A549 (cell line): ENCODE data around the gene RGS14. TPM values are rescaled to one million over a fixed set of nuclear protein-coding genes. Genes with fewer than 3 reads are reported as not detected.

Source experiments
- ATAC-seq, 2 experiments: fragments of 200-7000 bp in 1 of 2; fragments of >200 bp in 1 of 2; cut with Nextera tagmentation in 1 of 2; cut with Tn5 transposase in 1 of 2; 3 replicates each; pipeline versions ENCODE4 v1.8.0 to v1.9.1; 2018 to 2020; ENCODE audit warnings: mild to moderate bottlenecking in 1 of 2, moderate library complexity in 1 of 2
- CTCF ChIA-PET: fragments of 300-600 bp; sonication (Branson Sonifier 250); formaldehyde crosslinking; extraction: SDS; loops from one replicate; lab custom pipeline; 2021; ENCODE audit warnings: antibody characterized with exemption, inconsistent platforms; lab: Yijun Ruan, JAX
- POLR2A ChIA-PET: fragments of 350-600 bp; formaldehyde crosslinking; extraction: SDS; loops from one replicate; lab custom pipeline; 2021; ENCODE audit warnings: antibody characterized with exemption, inconsistent platforms; lab: Yijun Ruan, JAX
- DNase-seq, 2 experiments: peaks; one replicate each; pipeline versions ENCODE4 v3.0.0 to v3.0.0-alpha.2; 2011 to 2016; ENCODE audit warnings: low read depth in 1 of 2, low spot score in 1 of 2
- FAIRE-seq: peaks from 2 replicates; lab custom pipeline; 2011; peaks lifted over from hg19 to GRCh38; lab: Jason Lieb, UNC
- H3K27ac ChIP-seq, 2 experiments: fragments of >200 bp; sonication (Bioruptor Twin); formaldehyde crosslinking; 3 replicates each; pipeline ENCODE4 v1.5.1; 2016 to 2017
- H3K4me1 ChIP-seq: fragments of >200 bp; sonication (Bioruptor Twin); formaldehyde crosslinking; 3 replicates; pipeline ENCODE4 v1.6.1; 2016
- H3K4me2 ChIP-seq: fragments of >200 bp; sonication (Bioruptor Twin); formaldehyde crosslinking; 3 replicates; pipeline ENCODE4 v1.6.1; 2016
- H3K4me3 ChIP-seq: fragments of >200 bp; sonication (Bioruptor Twin); formaldehyde crosslinking; 3 replicates; pipeline ENCODE4 v1.5.1; 2016
- H3K9me3 ChIP-seq: fragments of >200 bp; sonication (Bioruptor Twin); formaldehyde crosslinking; 3 replicates; pipeline ENCODE4 v1.6.1; 2016
- CBX8 ChIP-seq: fragments of 200-600 bp; sonication (generic); IDR thresholded peaks from 2 replicates; pipeline ENCODE4 v1.6.1; 2016
- CEBPB ChIP-seq, 2 experiments: fragments of >200 bp in 1 of 2; sonication (Bioruptor Twin) in 1 of 2; formaldehyde crosslinking in 1 of 2; IDR thresholded peaks; 2 replicates each; pipeline ENCODE4 v1.6.1; 2012 to 2016
- CHD4 ChIP-seq: fragments of 200-600 bp; sonication (generic); IDR thresholded peaks from 2 replicates; pipeline ENCODE4 v1.6.1; 2016; ENCODE audit warnings: antibody characterized with exemption, mild to moderate bottlenecking, borderline replicate concordance
- EHF ChIP-seq: fragments of 250-450 bp; sonication (Bioruptor Pico); IDR thresholded peaks from 2 replicates; pipeline ENCODE4 v1.5.0; 2020; ENCODE audit warnings: mild to moderate bottlenecking
- EHMT2 ChIP-seq: fragments of 200-600 bp; sonication (generic); IDR thresholded peaks from 2 replicates; pipeline ENCODE4 v1.6.1; 2016; ENCODE audit warnings: antibody characterized with exemption, low read depth, mild to moderate bottlenecking, moderate library complexity
- EP300 ChIP-seq, 2 experiments: fragments of >200 bp; sonication (Bioruptor Twin); formaldehyde crosslinking; IDR thresholded peaks; 2 replicates in 1 of 2; 3 replicates in 1 of 2; pipeline ENCODE4 v1.6.1; 2016 to 2017
- ESRRA ChIP-seq: fragments of 150-350 bp; IDR thresholded peaks from 2 replicates; pipeline ENCODE4 v1.6.1; 2014; ENCODE audit warnings: mild to moderate bottlenecking, low read length, borderline replicate concordance
- FOSB ChIP-seq: fragments of 250-450 bp; sonication (Bioruptor Pico); IDR thresholded peaks from 2 replicates; pipeline ENCODE4 v1.5.0; 2020; ENCODE audit warnings: mild to moderate bottlenecking, moderate library complexity
- FOSL2 ChIP-seq, 2 experiments: fragments of 450-650 bp in 1 of 2; fragments of >200 bp in 1 of 2; sonication (Bioruptor Twin) in 1 of 2; formaldehyde crosslinking; IDR thresholded peaks; 2 replicates each; pipeline versions ENCODE4 v1.5.0 to v1.6.1; 2016 to 2020; ENCODE audit warnings: mild to moderate bottlenecking in 1 of 2, moderate library complexity in 1 of 2
- GATA3 ChIP-seq: IDR thresholded peaks from 2 replicates; pipeline ENCODE4 v1.6.1; 2012; ENCODE audit warnings: borderline replicate concordance
- HEYL ChIP-seq: fragments of 250-450 bp; sonication (Bioruptor Pico); IDR thresholded peaks from 2 replicates; pipeline ENCODE4 v1.8.0; 2021; ENCODE audit warnings: mild to moderate bottlenecking, moderate library complexity
- HOXA7 ChIP-seq: fragments of 250-450 bp; sonication (Bioruptor Pico); IDR thresholded peaks from 2 replicates; pipeline ENCODE4 v1.5.0; 2020; ENCODE audit warnings: mild to moderate bottlenecking, moderate library complexity
- HOXB13 ChIP-seq: fragments of 250-450 bp; sonication (Bioruptor Pico); IDR thresholded peaks from 2 replicates; pipeline ENCODE4 v1.5.0; 2020; ENCODE audit warnings: low read depth, mild to moderate bottlenecking, moderate library complexity
- MAFK ChIP-seq: fragments of 450-650 bp; IDR thresholded peaks from 2 replicates; pipeline ENCODE4 v1.6.1; 2014; ENCODE audit not compliant: partially characterized antibody
- MAZ ChIP-seq: fragments of 150-350 bp; IDR thresholded peaks from 2 replicates; pipeline ENCODE4 v1.6.1; 2014; ENCODE audit warnings: antibody characterized with exemption, low read depth, low read length, borderline replicate concordance
- MYC ChIP-seq: IDR thresholded peaks from 2 replicates; pipeline ENCODE4 v1.6.1; 2012; ENCODE audit warnings: mild to moderate bottlenecking, inconsistent platforms, low read length, improper control_type of control experiment, borderline replicate concordance
- NPAS2 ChIP-seq: fragments of 250-450 bp; sonication (Bioruptor Pico); IDR thresholded peaks from 2 replicates; pipeline ENCODE4 v1.8.0; 2022; ENCODE audit warnings: mild to moderate bottlenecking, moderate library complexity, borderline replicate concordance
- PHF8 ChIP-seq: fragments of 200-600 bp; sonication (generic); IDR thresholded peaks from 2 replicates; pipeline ENCODE4 v1.6.1; 2016; ENCODE audit warnings: low read depth, mild to moderate bottlenecking, antibody characterized with exemption, moderate library complexity, borderline replicate concordance
- RAD21 ChIP-seq, 2 experiments: fragments of >200 bp in 1 of 2; sonication (Bioruptor Twin) in 1 of 2; formaldehyde crosslinking in 1 of 2; IDR thresholded peaks in 1 of 2; conservative IDR thresholded peaks in 1 of 2; 2 replicates in 1 of 2; 3 replicates in 1 of 2; pipeline ENCODE4 v1.6.1; 2012 to 2018; ENCODE audit warnings: inconsistent platforms in 1 of 2
- RCOR1 ChIP-seq: fragments of 150-350 bp; IDR thresholded peaks from 2 replicates; pipeline ENCODE4 v1.6.1; 2014; ENCODE audit warnings: antibody characterized with exemption, low read length, low read depth
- RNF2 ChIP-seq: fragments of 200-600 bp; sonication (generic); IDR thresholded peaks from 2 replicates; pipeline ENCODE4 v1.6.1; 2016; ENCODE audit warnings: low read depth, mild to moderate bottlenecking, antibody characterized with exemption, moderate library complexity, borderline replicate concordance
- SMC3 ChIP-seq: fragments of >200 bp; sonication (Bioruptor Twin); formaldehyde crosslinking; IDR thresholded peaks from 3 replicates; pipeline ENCODE4 v1.6.1; 2018; ENCODE audit warnings: inconsistent platforms
- TP53 ChIP-seq: fragments of 250-450 bp; sonication (Bioruptor Pico); IDR thresholded peaks from 2 replicates; pipeline ENCODE4 v1.5.0; 2021; ENCODE audit warnings: mild to moderate bottlenecking, moderate library complexity
- ZC3H11A ChIP-seq: fragments of 450-650 bp; IDR thresholded peaks from 2 replicates; pipeline ENCODE4 v1.6.1; 2014; ENCODE audit warnings: antibody characterized with exemption, mild to moderate bottlenecking
- ZSCAN20 ChIP-seq: fragments of 250-450 bp; sonication (Bioruptor Pico); IDR thresholded peaks from 2 replicates; pipeline ENCODE4 v1.8.0; 2022; ENCODE audit warnings: mild to moderate bottlenecking, moderate library complexity
- WGBS: methylation state at CpG from one replicate; pipeline ENCODE4 v1.1.6; 2017; ENCODE audit errors: missing lambda C conversion rate; 5-methylcytosine and 5-hydroxymethylcytosine counted together
- polyA plus RNA-seq, 4 experiments: library from polyadenylated mRNA; depleted of rRNA in 3 of 4; stranded (reverse); fragments of >200 nt; fragmentation: RNase III in 1 of 4; extraction: RNeasy Plus Mini Kit Qiagen cat#74134 plus additional on column Dnase treatment in 1 of 4; gene quantifications; 2 replicates in 3 of 4; 3 replicates in 1 of 4; pipeline ENCODE4 v1.2.3, GENCODE V29; 2011 to 2017
- TF ChIP-seq, protein P1 (sequence below): fragments of 150-350 bp; IDR thresholded peaks from 2 replicates; pipeline ENCODE4 v1.6.1; 2014; ENCODE audit warnings: low read depth, mild to moderate bottlenecking, low read length
- TF ChIP-seq, protein P2 (sequence below): fragments of 200-600 bp; sonication (generic); IDR thresholded peaks from 2 replicates; pipeline ENCODE4 v1.6.1; 2016; ENCODE audit warnings: antibody characterized with exemption, mild to moderate bottlenecking, moderate library complexity
- TF ChIP-seq, protein P3 (sequence below): IDR thresholded peaks from 2 replicates; pipeline ENCODE4 v1.6.1; 2012
- TF ChIP-seq, protein P4 (sequence below): fragments of >200 bp; sonication (Bioruptor Twin); formaldehyde crosslinking; IDR thresholded peaks from 2 replicates; pipeline ENCODE4 v1.6.1; 2016

Gene RGS14
- polyA plus RNA-seq, 2 of the 4 experiments (the other 2 are of a cell fraction) = 3.9 to 8.4 TPM

DNA sequence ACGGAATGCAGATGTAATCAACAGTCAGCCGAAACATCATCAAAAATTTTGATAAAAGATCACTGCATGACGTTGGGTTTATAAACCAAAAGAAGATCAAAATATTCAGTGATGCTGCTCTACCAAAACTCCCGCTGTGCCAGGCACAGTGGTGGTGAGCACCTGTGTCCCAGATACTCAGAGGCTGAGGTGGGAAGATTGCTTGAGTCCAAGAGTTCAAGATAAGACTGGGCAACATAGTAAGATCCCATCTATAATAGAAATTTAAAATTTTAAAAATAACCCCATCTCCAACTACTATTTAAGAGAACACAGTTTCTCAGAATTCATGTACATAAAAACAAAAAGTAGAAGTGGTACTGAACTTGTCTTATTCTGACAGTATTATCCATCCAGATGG is 10.0 kb upstream of the RGS14 start (continued):
- TF ChIP-seq, protein P1, sequence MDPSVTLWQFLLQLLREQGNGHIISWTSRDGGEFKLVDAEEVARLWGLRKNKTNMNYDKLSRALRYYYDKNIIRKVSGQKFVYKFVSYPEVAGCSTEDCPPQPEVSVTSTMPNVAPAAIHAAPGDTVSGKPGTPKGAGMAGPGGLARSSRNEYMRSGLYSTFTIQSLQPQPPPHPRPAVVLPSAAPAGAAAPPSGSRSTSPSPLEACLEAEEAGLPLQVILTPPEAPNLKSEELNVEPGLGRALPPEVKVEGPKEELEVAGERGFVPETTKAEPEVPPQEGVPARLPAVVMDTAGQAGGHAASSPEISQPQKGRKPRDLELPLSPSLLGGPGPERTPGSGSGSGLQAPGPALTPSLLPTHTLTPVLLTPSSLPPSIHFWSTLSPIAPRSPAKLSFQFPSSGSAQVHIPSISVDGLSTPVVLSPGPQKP = no peak
- TF ChIP-seq MAFK (no peak), MYC (no peak), NPAS2 (CRISPR knock-in tag) (no peak), HEYL (CRISPR knock-in tag) (no peak), CEBPB (IDR thresholded peaks at IDR 0.05) (no peak), EHMT2 (no peak), ESRRA (no peak), EP300 (IDR thresholded peaks at IDR 0.05) (no peak), HOXA7 (CRISPR knock-in tag) (no peak), EHF (CRISPR knock-in tag) (no peak), SMC3 (no peak)
- TF ChIP-seq, protein P2, sequence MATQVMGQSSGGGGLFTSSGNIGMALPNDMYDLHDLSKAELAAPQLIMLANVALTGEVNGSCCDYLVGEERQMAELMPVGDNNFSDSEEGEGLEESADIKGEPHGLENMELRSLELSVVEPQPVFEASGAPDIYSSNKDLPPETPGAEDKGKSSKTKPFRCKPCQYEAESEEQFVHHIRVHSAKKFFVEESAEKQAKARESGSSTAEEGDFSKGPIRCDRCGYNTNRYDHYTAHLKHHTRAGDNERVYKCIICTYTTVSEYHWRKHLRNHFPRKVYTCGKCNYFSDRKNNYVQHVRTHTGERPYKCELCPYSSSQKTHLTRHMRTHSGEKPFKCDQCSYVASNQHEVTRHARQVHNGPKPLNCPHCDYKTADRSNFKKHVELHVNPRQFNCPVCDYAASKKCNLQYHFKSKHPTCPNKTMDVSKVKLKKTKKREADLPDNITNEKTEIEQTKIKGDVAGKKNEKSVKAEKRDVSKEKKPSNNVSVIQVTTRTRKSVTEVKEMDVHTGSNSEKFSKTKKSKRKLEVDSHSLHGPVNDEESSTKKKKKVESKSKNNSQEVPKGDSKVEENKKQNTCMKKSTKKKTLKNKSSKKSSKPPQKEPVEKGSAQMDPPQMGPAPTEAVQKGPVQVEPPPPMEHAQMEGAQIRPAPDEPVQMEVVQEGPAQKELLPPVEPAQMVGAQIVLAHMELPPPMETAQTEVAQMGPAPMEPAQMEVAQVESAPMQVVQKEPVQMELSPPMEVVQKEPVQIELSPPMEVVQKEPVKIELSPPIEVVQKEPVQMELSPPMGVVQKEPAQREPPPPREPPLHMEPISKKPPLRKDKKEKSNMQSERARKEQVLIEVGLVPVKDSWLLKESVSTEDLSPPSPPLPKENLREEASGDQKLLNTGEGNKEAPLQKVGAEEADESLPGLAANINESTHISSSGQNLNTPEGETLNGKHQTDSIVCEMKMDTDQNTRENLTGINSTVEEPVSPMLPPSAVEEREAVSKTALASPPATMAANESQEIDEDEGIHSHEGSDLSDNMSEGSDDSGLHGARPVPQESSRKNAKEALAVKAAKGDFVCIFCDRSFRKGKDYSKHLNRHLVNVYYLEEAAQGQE = no peak
- TF ChIP-seq, protein P3, sequence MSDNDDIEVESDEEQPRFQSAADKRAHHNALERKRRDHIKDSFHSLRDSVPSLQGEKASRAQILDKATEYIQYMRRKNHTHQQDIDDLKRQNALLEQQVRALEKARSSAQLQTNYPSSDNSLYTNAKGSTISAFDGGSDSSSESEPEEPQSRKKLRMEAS = no peak

DNA sequence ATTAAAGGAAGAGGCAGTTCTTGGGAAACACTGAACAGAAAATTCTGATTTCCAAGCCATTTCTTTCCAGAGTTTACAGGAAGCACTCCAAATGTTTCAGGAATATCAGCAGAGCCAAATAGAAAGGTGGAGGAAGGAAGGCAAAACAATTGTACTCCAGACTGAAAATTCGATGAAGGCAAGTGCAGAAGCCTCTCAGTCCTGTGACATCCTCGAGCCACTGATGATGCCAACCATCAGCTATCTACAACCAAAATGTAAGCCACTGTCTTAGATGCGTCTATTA is 8.4 kb upstream of the RGS14 start:
- Histone ChIP-seq H3K4me3 (no peak overlapping the region), H3K9me3 (no peaks in the 10 kb centered on the region), H3K27ac (no peak overlapping the region), H3K4me2 (peak overlapping the region; percentile 98), H3K4me1 (peaks cover 27% of the 10 kb centered on the region)
- 41% methylated on average over 3 of the region's 3 CpGs for WGBS
- ATAC-seq (no peak), FAIRE-seq (no peak), DNase-seq (no peak)
- TF ChIP-seq ZC3H11A (no peak), ZSCAN20 (CRISPR knock-in tag) (no peak), TP53 (CRISPR knock-in tag) (no peak), CBX8 (no peak), HOXB13 (CRISPR knock-in tag) (no peak), GATA3 (no peak), PHF8 (no peak), MAFK (no peak), CHD4 (no peak), CEBPB (IDR thresholded peaks at IDR 0.05) (no peak), RNF2 (no peak), MAZ (no peak), FOSL2 (IDR thresholded peaks at IDR 0.05) (no peak), FOSL2 (CRISPR knock-in tag; IDR thresholded peaks at IDR 0.05) (no peak), RCOR1 (no peak), RAD21 (conservative IDR thresholded peaks at IDR 0.05 in 1 of 2, IDR thresholded peaks at IDR 0.05 in 1 of 2) (no peak), HEYL (CRISPR knock-in tag) (no peak), FOSB (CRISPR knock-in tag) (no peak)
- TF ChIP-seq, protein P4, sequence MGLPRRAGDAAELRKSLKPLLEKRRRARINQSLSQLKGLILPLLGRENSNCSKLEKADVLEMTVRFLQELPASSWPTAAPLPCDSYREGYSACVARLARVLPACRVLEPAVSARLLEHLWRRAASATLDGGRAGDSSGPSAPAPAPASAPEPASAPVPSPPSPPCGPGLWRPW = no peak
- TF ChIP-seq, protein P1 = no peak
- ChIA-PET POLR2A (interaction anchor here (0.7 kb wide), 1 partner anchor 231 kb away, joined by 4 read pairs; no protein-coding TSS in a partner anchor), CTCF (interaction anchor here (0.6 to 3.3 kb wide), 8 partner anchors 10 to 54 kb away, joined by 3 to 20 read pairs (median 4); no protein-coding TSS in a partner anchor)
